Astrocyte (in vitro differentiated cells and primary cell): ENCODE measurements around the gene SLAMF6.

Experiments used
- EZH2 ChIP-seq: IDR thresholded peaks from 2 replicates; pipeline ENCODE4 v1.6.1; 2012; ENCODE audit warnings: mild to moderate bottlenecking, low read length, inconsistent platforms; ENCODE audit not compliant: insufficient read depth
- TF ChIP-seq, protein P1 (sequence below): IDR thresholded peaks from 2 replicates; pipeline ENCODE4 v1.5.1; 2011; ENCODE audit warnings: low read depth, mild to moderate bottlenecking, inconsistent platforms, low read length, moderate library complexity; ENCODE audit not compliant: insufficient read depth

DNA sequence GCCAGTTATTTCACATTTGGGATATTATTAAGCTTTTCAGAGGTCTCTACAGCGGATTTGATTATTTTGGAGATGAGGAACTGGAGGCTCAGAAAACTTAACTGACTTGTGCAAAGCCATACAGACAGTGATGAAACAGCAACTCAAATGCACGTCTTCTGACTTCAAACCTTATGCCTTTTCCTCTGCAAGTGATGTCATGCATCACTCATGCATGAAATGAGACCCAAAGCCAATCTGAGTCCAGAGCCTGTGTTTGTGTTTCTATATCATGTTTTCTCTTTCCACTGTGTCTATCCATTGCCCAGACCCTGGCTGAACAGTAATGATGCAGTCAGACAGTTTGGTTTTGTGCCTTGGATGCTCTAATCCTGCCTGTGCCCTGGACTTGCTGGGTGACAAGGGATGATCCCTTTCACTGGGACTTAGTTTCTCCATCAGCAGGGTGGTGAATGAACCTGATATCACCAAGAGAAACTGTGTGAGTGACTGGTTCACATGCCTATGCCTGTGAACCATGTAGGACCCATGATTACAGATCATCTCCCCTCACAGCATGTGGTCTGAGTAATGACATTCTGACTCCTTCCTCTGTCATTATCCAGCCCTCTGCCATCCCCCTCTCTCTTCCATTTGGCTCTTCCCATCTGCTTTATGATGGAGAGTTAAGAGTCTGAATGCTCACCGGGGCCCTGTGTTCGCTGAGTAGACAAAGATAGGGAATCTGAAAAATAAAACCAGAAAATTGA lies 33.4 kb downstream of the SLAMF6 start:
- TF ChIP-seq, protein P1, sequence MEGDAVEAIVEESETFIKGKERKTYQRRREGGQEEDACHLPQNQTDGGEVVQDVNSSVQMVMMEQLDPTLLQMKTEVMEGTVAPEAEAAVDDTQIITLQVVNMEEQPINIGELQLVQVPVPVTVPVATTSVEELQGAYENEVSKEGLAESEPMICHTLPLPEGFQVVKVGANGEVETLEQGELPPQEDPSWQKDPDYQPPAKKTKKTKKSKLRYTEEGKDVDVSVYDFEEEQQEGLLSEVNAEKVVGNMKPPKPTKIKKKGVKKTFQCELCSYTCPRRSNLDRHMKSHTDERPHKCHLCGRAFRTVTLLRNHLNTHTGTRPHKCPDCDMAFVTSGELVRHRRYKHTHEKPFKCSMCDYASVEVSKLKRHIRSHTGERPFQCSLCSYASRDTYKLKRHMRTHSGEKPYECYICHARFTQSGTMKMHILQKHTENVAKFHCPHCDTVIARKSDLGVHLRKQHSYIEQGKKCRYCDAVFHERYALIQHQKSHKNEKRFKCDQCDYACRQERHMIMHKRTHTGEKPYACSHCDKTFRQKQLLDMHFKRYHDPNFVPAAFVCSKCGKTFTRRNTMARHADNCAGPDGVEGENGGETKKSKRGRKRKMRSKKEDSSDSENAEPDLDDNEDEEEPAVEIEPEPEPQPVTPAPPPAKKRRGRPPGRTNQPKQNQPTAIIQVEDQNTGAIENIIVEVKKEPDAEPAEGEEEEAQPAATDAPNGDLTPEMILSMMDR: no peak
- no peak for TF ChIP-seq EZH2
